ENCODE measurements around the gene DHRS9. TPM values are rescaled to one million over a fixed set of nuclear protein-coding genes. Genes with fewer than 3 reads are reported as not detected.

Gene DHRS9
- polyA plus RNA-seq, 2 of the 4 experiments (the other 2 are of a cell fraction): 0.19 to 0.25 TPM

GRCh38 chr2:169108099-169108884 is 38.9 kb downstream of the DHRS9 start:
- DNase-seq (ENCODE audit: low read depth in 1 of 2, low spot score in 1 of 2): no peak
- Histone ChIP-seq H3K27ac (no peak overlapping the region), H3K4me2 (no peak overlapping the region), H3K4me3 (no peak overlapping the region), H3K9me3 (no peaks in the 10 kb centered on the region), H3K4me1 (no peaks in the 10 kb centered on the region)
- ATAC-seq: no peak
- WGBS (ENCODE audit: missing lambda C conversion rate): 22% methylated on average over 3 of the region's 3 CpGs
- FAIRE-seq: no peak
- no peak for TF ChIP-seq HMGXB4 (CRISPR knock-in tag; IDR thresholded peaks at IDR 0.05; ENCODE audit: borderline replicate concordance)
- no peak for TF ChIP-seq MAX (IDR thresholded peaks at IDR 0.05)
- TF ChIP-seq REST (IDR thresholded peaks at IDR 0.05): no peak
- no peak for TF ChIP-seq HOXA7 (CRISPR knock-in tag; IDR thresholded peaks at IDR 0.05)
- TF ChIP-seq CTCF (IDR thresholded peaks at IDR 0.05): no peak
- TF ChIP-seq POLR2A (IDR thresholded peaks at IDR 0.05; ENCODE audit: low read length): no peak
- no peak for TF ChIP-seq NFE2L2 (conservative IDR thresholded peaks at IDR 0.05; ENCODE audit: low read length)
- no peak for TF ChIP-seq CHD4 (IDR thresholded peaks at IDR 0.05; ENCODE audit: borderline replicate concordance)
- ChIA-PET POLR2A (no interaction called here), CTCF (interaction anchor here (0.6 to 5.8 kb wide), 17 partner anchors 10 to 168 kb away, joined by 3 to 78 read pairs (median 8); no protein-coding TSS in a partner anchor)

GRCh38 chr2:169109502-169110409 is 40.4 kb downstream of the DHRS9 start:
- Histone ChIP-seq H3K27ac (no peak overlapping the region), H3K4me1 (no peaks in the 10 kb centered on the region), H3K4me2 (peak overlapping the region; percentile 52; the same call in 2 of the 3 replicates), H3K9me3 (no peaks in the 10 kb centered on the region), H3K4me3 (no peak overlapping the region)
- peak; percentile 88 to 98; a peak in 5 of 6 replicates for ATAC-seq
- POLR2A ChIA-PET: no interaction called here
- 41% methylated on average over 20 of the region's 21 CpGs for WGBS (ENCODE audit: missing lambda C conversion rate)
- no peak for FAIRE-seq
- CTCF ChIA-PET: interaction anchor here (0.5 to 5.8 kb wide), 35 partner anchors 8 to 1299 kb away, joined by 3 to 78 read pairs (median 6); partner anchors contain the start of gene BBS5
- peak; percentile 68 to 74 for DNase-seq (ENCODE audit: low read depth in 1 of 2, low spot score in 1 of 2)
- TF ChIP-seq SMC3 (IDR thresholded peaks at IDR 0.05) (peak; percentile 74), HMGXB4 (CRISPR knock-in tag; IDR thresholded peaks at IDR 0.05; ENCODE audit: borderline replicate concordance) (no peak), EHMT2 (IDR thresholded peaks at IDR 0.05; ENCODE audit: low read depth) (no peak), HDAC2 (IDR thresholded peaks at IDR 0.05) (no peak), MAX (IDR thresholded peaks at IDR 0.05) (no peak), NPAS2 (CRISPR knock-in tag; IDR thresholded peaks at IDR 0.05; ENCODE audit: borderline replicate concordance) (no peak), RAD21 (conservative IDR thresholded peaks at IDR 0.05 in 1 of 2, IDR thresholded peaks at IDR 0.05 in 1 of 2) (peak; percentile 91 to 92), CBX8 (IDR thresholded peaks at IDR 0.05) (no peak), CTCF (IDR thresholded peaks at IDR 0.05) (peak; percentile 87), E2F6 (IDR thresholded peaks at IDR 0.05; ENCODE audit: borderline replicate concordance, low read depth) (no peak), ELK1 (IDR thresholded peaks at IDR 0.05; ENCODE audit: low read depth, low read length) (no peak), HOXA7 (CRISPR knock-in tag; IDR thresholded peaks at IDR 0.05) (no peak)
